ENCODE data around the gene IL4I1. TPM values are rescaled to one million over a fixed set of nuclear protein-coding genes. Genes with fewer than 3 reads are reported as not detected.
"Not testable (repeated sequence)": the region's sequence is repeated elsewhere in the genome, so short reads cannot be mapped to it uniquely, and the experiment has no call there.

The IL4I1 gene
- total and polyA plus RNA-seq, 2 donors (not counting 1 experiment from before 2014, with no cell fraction given): 0.48 to 3.1 TPM

DNA sequence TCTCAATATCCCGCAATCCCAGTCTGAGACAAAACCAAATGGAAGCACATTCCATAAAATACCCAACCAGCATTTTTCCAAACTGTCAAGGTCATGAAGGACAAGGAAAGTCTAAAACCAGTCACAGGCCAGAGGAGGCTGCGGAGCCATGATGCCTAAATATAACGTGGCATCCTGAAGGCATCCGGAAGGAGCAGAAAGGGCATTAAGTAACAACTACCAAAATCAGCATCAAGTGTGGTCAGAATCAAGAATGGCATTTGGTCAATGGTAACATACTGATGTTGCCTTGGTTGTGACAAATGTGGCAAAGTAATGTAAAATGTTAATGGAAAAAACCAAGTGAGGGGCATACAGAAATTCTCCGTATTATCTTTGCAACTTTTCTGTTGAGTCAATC lies 28.8 kb upstream of the IL4I1 start:
- H3K9ac ChIP-seq (ENCODE audit: low read length): no peak overlapping the region

DNA sequence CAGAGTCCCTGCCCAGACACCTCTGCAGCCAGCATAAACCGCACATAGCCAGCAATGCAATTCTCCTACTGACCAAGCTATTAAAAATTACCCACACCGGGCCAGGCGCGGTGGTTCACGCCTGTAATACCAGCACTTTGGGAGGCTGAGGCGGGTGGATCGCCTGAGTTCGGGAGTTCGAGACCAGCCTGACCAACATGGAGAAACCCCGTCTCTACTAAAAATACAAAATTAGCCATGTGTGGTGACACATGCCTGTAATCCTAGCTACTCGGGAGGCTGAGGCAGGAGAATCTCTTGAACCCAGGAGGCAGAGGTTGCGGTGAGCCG lies 28.2 kb upstream of the IL4I1 start:
- H3K27ac Mint-ChIP-seq; H3K4me3 Mint-ChIP-seq; DNase-seq; H3K27me3 ChIP-seq (replicated peaks in 1 of 4; ENCODE audit: control extremely low read depth in 1 of 4, control insufficient read depth in 3 of 4, insufficient read depth in 4 of 4, low read length in 3 of 4); H3K9me3 Mint-ChIP-seq (ENCODE audit: insufficient read depth); H3K9ac ChIP-seq (ENCODE audit: low read length); H3K9me3 ChIP-seq (ENCODE audit: control extremely low read depth in 1 of 3, control insufficient read depth in 2 of 3, insufficient read depth in 1 of 3, low read length in 2 of 3); H2AFZ ChIP-seq (ENCODE audit: insufficient read depth, low read depth, low read length, poor library complexity, severe bottlenecking); H3K27ac ChIP-seq (ENCODE audit: low read length in 2 of 2); ATAC-seq (ENCODE audit: low read depth); H3K27me3 Mint-ChIP-seq; H3K4me2 ChIP-seq (replicated peaks; ENCODE audit: low read depth, low read length, poor library complexity, severe bottlenecking); POLR2A ChIA-PET; H3K4me3 ChIP-seq (ENCODE audit: control extremely low read depth in 1 of 5, extremely low read depth in 1 of 5, insufficient read depth in 1 of 5, low read depth in 2 of 5, low read length in 4 of 5): not testable (repeated sequence)
- WGBS (ENCODE audit: insufficient coverage): 100% methylated on average over 9 of the region's 13 CpGs
- CTCF ChIA-PET: interaction anchor here (0.6 kb wide), 1 partner anchor 22 kb away, joined by 5 read pairs; no protein-coding TSS in a partner anchor
- Histone ChIP-seq H3K4me1 (ENCODE audit: control insufficient read depth in 2 of 2, insufficient read depth in 2 of 2, low read length in 2 of 2) (peaks cover 15 to 32% of the 10 kb centered on the region in 2 donors), H3K36me3 (replicated peaks in 1 of 2; ENCODE audit: control extremely low read depth in 1 of 2, control insufficient read depth in 1 of 2, extremely low read depth in 1 of 2, insufficient read depth in 2 of 2, low read length in 1 of 2) (peaks cover 1 to 44% of the 10 kb centered on the region in 2 experiments), H3K79me2 (ENCODE audit: control insufficient read depth, insufficient read depth, low read length) (peaks cover 96% of the 10 kb centered on the region), H4K20me1 (ENCODE audit: control insufficient read depth, insufficient read depth, low read length, poor library complexity, severe bottlenecking) (peaks cover 81% of the 10 kb centered on the region)
- intact Hi-C loops (cut with micrococcal nuclease): loop anchor here (10.0 kb wide), 1 partner anchor 880 kb away; no protein-coding TSS in a partner anchor
- H3K4me1 Mint-ChIP-seq: peaks cover 64% of the 10 kb centered on the region

More for the DNA sequence above, 28.8 kb upstream of the IL4I1 start:
- Mint-ChIP-seq H3K4me1 (peaks cover 69% of the 10 kb centered on the region), H3K4me3 (no peak overlapping the region), H3K27me3 (no peaks in the 10 kb centered on the region), H3K9me3 (ENCODE audit: insufficient read depth) (no peaks in the 10 kb centered on the region), H3K27ac (no peak overlapping the region)
- ChIA-PET CTCF (no interaction called here), POLR2A (interaction anchor here (0.7 kb wide), 1 partner anchor 348 kb away, joined by 9 read pairs; no protein-coding TSS in a partner anchor)
- Histone ChIP-seq H4K20me1 (ENCODE audit: control insufficient read depth, insufficient read depth, low read length, poor library complexity, severe bottlenecking) (peaks cover 77% of the 10 kb centered on the region), H3K27me3 (replicated peaks in 1 of 4; ENCODE audit: control extremely low read depth in 1 of 4, control insufficient read depth in 3 of 4, insufficient read depth in 4 of 4, low read length in 3 of 4) (no peaks in the 10 kb centered on the region), H3K9me3 (ENCODE audit: control extremely low read depth in 1 of 3, control insufficient read depth in 2 of 3, insufficient read depth in 1 of 3, low read length in 2 of 3) (peaks cover 0 to 3% (median 0%) of the 10 kb centered on the region in 3 donors), H3K4me2 (replicated peaks; ENCODE audit: low read depth, low read length, poor library complexity, severe bottlenecking) (no peak overlapping the region), H3K4me3 (ENCODE audit: control extremely low read depth in 1 of 5, extremely low read depth in 1 of 5, insufficient read depth in 1 of 5, low read depth in 2 of 5, low read length in 4 of 5) (no peak overlapping the region), H3K27ac (ENCODE audit: low read length in 2 of 2) (no peak overlapping the region), H3K79me2 (ENCODE audit: control insufficient read depth, insufficient read depth, low read length) (peaks cover 90% of the 10 kb centered on the region), H3K36me3 (replicated peaks in 1 of 2; ENCODE audit: control extremely low read depth in 1 of 2, control insufficient read depth in 1 of 2, extremely low read depth in 1 of 2, insufficient read depth in 2 of 2, low read length in 1 of 2) (peaks cover 1 to 44% of the 10 kb centered on the region in 2 experiments), H2AFZ (ENCODE audit: insufficient read depth, low read depth, low read length, poor library complexity, severe bottlenecking) (no peak overlapping the region), H3K4me1 (ENCODE audit: control insufficient read depth in 2 of 2, insufficient read depth in 2 of 2, low read length in 2 of 2) (peaks cover 20 to 38% of the 10 kb centered on the region in 2 donors)
- intact Hi-C loops (cut with micrococcal nuclease): loop anchor here (10.0 kb wide), 1 partner anchor 879 kb away; no protein-coding TSS in a partner anchor
- TF ChIP-seq EZH2 (IDR thresholded peaks at IDR 0.05; ENCODE audit: borderline replicate concordance, insufficient read depth, low read depth, low read length, poor library complexity, severe bottlenecking): no peak
- TF ChIP-seq, protein P1, sequence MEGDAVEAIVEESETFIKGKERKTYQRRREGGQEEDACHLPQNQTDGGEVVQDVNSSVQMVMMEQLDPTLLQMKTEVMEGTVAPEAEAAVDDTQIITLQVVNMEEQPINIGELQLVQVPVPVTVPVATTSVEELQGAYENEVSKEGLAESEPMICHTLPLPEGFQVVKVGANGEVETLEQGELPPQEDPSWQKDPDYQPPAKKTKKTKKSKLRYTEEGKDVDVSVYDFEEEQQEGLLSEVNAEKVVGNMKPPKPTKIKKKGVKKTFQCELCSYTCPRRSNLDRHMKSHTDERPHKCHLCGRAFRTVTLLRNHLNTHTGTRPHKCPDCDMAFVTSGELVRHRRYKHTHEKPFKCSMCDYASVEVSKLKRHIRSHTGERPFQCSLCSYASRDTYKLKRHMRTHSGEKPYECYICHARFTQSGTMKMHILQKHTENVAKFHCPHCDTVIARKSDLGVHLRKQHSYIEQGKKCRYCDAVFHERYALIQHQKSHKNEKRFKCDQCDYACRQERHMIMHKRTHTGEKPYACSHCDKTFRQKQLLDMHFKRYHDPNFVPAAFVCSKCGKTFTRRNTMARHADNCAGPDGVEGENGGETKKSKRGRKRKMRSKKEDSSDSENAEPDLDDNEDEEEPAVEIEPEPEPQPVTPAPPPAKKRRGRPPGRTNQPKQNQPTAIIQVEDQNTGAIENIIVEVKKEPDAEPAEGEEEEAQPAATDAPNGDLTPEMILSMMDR (IDR thresholded peaks at IDR 0.05): no peak
- ATAC-seq (ENCODE audit: low read depth) (no peak), DNase-seq (no peak)
- 100% methylated on average over 4 of the region's 5 CpGs for WGBS (ENCODE audit: insufficient coverage)

Measured in B cell (primary cell).